ENCODE data around the gene FZR1. TPM values are rescaled to one million over a fixed set of nuclear protein-coding genes. Genes with fewer than 3 reads are reported as not detected.

Gene FZR1
- total and polyA plus RNA-seq, 2 of the 8 experiments (the other 6 are each of a cell fraction or from before 2014, with no cell fraction given): 21.6 to 35.5 TPM

GRCh38 chr19:3516675-3517207 lies 10.6 kb downstream of the FZR1 start:
- peaks cover 4 to 17% of the 10 kb centered on the region in 2 experiments for H4K20me1 ChIP-seq (replicated peaks in 1 of 2; ENCODE audit: control insufficient read depth in 1 of 2, insufficient read depth in 2 of 2, low read length in 2 of 2)
- peaks cover 0 to 29% (median 20%) of the 10 kb centered on the region in 4 experiments; a peak in 6 of 7 replicates for H3K4me1 ChIP-seq (replicated peaks in 1 of 4; ENCODE audit: control insufficient read depth in 3 of 4, insufficient read depth in 4 of 4, low read length in 3 of 4)
- peak overlapping the region; percentile 88 for H2BK5ac ChIP-seq (ENCODE audit: low read depth, low read length)
- no peak overlapping the region for H3K4ac ChIP-seq (replicated peaks; ENCODE audit: insufficient read length, low read depth, low read length)
- no peak overlapping the region for H3K23ac ChIP-seq (ENCODE audit: insufficient read length)
- DNase-seq (ENCODE audit: low read depth in 1 of 2, low spot score in 2 of 2): no peak
- peaks cover 0 to 72% of the 10 kb centered on the region in 2 experiments; a peak in 3 of 4 replicates for H3K79me2 ChIP-seq (ENCODE audit: control insufficient read depth in 1 of 2, insufficient read depth in 2 of 2, low read length in 2 of 2)
- no peak overlapping the region for H3K9ac ChIP-seq (replicated peaks in 1 of 4; ENCODE audit: extremely low read depth in 1 of 4, low read depth in 3 of 4, low read length in 3 of 4)
- no peak overlapping the region for H3K56ac ChIP-seq (replicated peaks; ENCODE audit: insufficient read length, low read depth, low read length)
- H2BK15ac ChIP-seq (ENCODE audit: low read length): peak overlapping the region; percentile 88; the same call in 1 of the 2 replicates
- no peaks in the 10 kb centered on the region for H3K23me2 ChIP-seq (ENCODE audit: low read depth, low read length)
- H4K91ac ChIP-seq (replicated peaks; ENCODE audit: insufficient read length, low read length): peak overlapping the region; percentile 80
- no peaks in the 10 kb centered on the region for H3K27me3 ChIP-seq (replicated peaks in 1 of 4; ENCODE audit: control insufficient read depth in 3 of 4, extremely low read depth in 1 of 4, insufficient read depth in 3 of 4, low read length in 3 of 4)
- no peak overlapping the region; the same call in 1 of the 2 replicates for H4K8ac ChIP-seq (ENCODE audit: extremely low read depth, insufficient read depth, low read length)
- H3K9me3 ChIP-seq (ENCODE audit: insufficient read depth in 2 of 2, low read depth in 1 of 2, low read length in 1 of 2): no peaks in the 10 kb centered on the region
- ChIA-PET POLR2A (ENCODE audit: partially characterized antibody) (interaction anchor here (1.0 to 2.3 kb wide), 3 partner anchors 11 to 43 kb away, joined by 4 to 7 read pairs (median 5); no protein-coding TSS in a partner anchor), CTCF (ENCODE audit: partially characterized antibody) (interaction anchor here (0.8 to 5.4 kb wide), 8 partner anchors 10 to 192 kb away, joined by 3 to 28 read pairs (median 4); no protein-coding TSS in a partner anchor)
- H2AK5ac ChIP-seq (ENCODE audit: low read depth, low read length): peak overlapping the region; percentile 61; the same call in 1 of the 2 replicates
- H3K4me3 ChIP-seq (ENCODE audit: extremely low read depth in 1 of 4, insufficient read depth in 2 of 4, low read depth in 3 of 4, low read length in 4 of 4): no peak overlapping the region
- peak overlapping the region; percentile 43; the same call in 1 of the 2 replicates for H2BK12ac ChIP-seq (ENCODE audit: low read depth, low read length)
- peak overlapping the region; percentile 61; the same call in 1 of the 2 replicates for H2BK20ac ChIP-seq (ENCODE audit: low read length)
- peaks cover 21% of the 10 kb centered on the region for H3K79me1 ChIP-seq (ENCODE audit: low read depth, low read length)
- no peaks in the 10 kb centered on the region for H3K36me3 ChIP-seq (ENCODE audit: control insufficient read depth in 2 of 4, insufficient read depth in 4 of 4, low read length in 3 of 4)
- FAIRE-seq: no peak
- H3K4me2 ChIP-seq (ENCODE audit: insufficient read depth in 1 of 2, low read depth in 2 of 2, low read length in 2 of 2): no peak overlapping the region
- H2AFZ ChIP-seq (ENCODE audit: low read length): no peak overlapping the region
- H3K27ac ChIP-seq (ENCODE audit: low read depth, low read length): no peak overlapping the region
- H4K5ac ChIP-seq (ENCODE audit: insufficient read length, low read depth, low read length): no peak overlapping the region
- no peak overlapping the region; the same call in 1 of the 2 replicates for H3K18ac ChIP-seq (ENCODE audit: extremely low read depth, low read length)
- no peak overlapping the region for H3K14ac ChIP-seq (ENCODE audit: insufficient read length)
- no peak overlapping the region for H2BK120ac ChIP-seq (replicated peaks; ENCODE audit: low read depth, low read length)
- WGBS, 2 experiments (ENCODE audit: extremely low coverage in 1 of 2, insufficient coverage in 1 of 2, insufficient read length in 1 of 2, insufficient replicate concordance in 2 of 2, low coverage in 1 of 2, low lambda C conversion rate in 2 of 2, missing lambda C conversion rate in 1 of 2): 93% methylated on average over 15 of the region's 15 CpGs; no CpG with 5 or more reads in 1 of the 2 experiments
- TF ChIP-seq SP2 (IDR thresholded peaks at IDR 0.05; ENCODE audit: low read length): no peak
- TF ChIP-seq RNF2 (IDR thresholded peaks at IDR 0.05; ENCODE audit: borderline replicate concordance, low read depth, low read length, missing control alignments, poor library complexity, severe bottlenecking): no peak
- no peak for TF ChIP-seq SIRT6 (IDR thresholded peaks at IDR 0.05; ENCODE audit: low read length)
- no peak for TF ChIP-seq ATF2 (IDR thresholded peaks at IDR 0.05; ENCODE audit: low read length)
- TF ChIP-seq CTCF (IDR thresholded peaks at IDR 0.05; ENCODE audit: control extremely low read depth in 1 of 3, insufficient read depth in 1 of 3, low read depth in 1 of 3, low read length in 3 of 3): no peak
- no peak for TF ChIP-seq SP4 (IDR thresholded peaks at IDR 0.05; ENCODE audit: low read length)
- TF ChIP-seq PHF8 (conservative IDR thresholded peaks at IDR 0.05; ENCODE audit: low read depth, low read length): no peak
- no peak for TF ChIP-seq GTF2F1 (IDR thresholded peaks at IDR 0.05; ENCODE audit: borderline replicate concordance, low read depth, low read length)
